ENCODE data around the gene SLC16A13. TPM values are rescaled to one million over a fixed set of nuclear protein-coding genes. Genes with fewer than 3 reads are reported as not detected.

Gene SLC16A13
- total RNA-seq, 1 donor from 2014 or later, result 2.9 TPM

DNA sequence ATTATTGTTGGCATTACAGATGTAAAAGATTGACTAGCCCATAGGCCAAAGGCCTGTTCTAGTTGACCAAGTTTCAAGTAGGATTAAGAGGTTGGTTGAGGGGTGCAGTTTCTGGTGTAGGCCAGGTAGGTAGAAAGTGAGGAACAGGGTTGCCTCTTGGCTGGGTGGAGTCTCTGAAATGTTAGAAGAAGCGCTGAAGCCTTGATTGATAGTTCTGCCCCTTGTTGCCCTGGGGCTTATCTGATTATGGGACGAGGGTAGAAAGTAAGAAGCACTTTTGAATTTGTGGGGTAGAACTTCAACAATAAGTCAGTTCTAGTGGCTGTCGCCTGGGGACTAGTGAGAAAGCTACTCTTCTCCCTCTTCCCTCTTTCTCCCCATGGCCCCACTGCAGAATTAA lies 6.7 kb upstream of the SLC16A13 start:
- TF ChIP-seq, protein P1, sequence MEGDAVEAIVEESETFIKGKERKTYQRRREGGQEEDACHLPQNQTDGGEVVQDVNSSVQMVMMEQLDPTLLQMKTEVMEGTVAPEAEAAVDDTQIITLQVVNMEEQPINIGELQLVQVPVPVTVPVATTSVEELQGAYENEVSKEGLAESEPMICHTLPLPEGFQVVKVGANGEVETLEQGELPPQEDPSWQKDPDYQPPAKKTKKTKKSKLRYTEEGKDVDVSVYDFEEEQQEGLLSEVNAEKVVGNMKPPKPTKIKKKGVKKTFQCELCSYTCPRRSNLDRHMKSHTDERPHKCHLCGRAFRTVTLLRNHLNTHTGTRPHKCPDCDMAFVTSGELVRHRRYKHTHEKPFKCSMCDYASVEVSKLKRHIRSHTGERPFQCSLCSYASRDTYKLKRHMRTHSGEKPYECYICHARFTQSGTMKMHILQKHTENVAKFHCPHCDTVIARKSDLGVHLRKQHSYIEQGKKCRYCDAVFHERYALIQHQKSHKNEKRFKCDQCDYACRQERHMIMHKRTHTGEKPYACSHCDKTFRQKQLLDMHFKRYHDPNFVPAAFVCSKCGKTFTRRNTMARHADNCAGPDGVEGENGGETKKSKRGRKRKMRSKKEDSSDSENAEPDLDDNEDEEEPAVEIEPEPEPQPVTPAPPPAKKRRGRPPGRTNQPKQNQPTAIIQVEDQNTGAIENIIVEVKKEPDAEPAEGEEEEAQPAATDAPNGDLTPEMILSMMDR (IDR thresholded peaks at IDR 0.05; ENCODE audit: partially characterized antibody, unreplicated experiment), result no peak
- H3K27ac Mint-ChIP-seq (ENCODE audit: unreplicated experiment), result no peak overlapping the region
- no peak overlapping the region for H3K4me3 Mint-ChIP-seq (ENCODE audit: unreplicated experiment)
- DNase-seq, result no peak
- peaks cover 2% of the 10 kb centered on the region for H3K27me3 Mint-ChIP-seq (ENCODE audit: unreplicated experiment)
- H3K4me1 Mint-ChIP-seq (ENCODE audit: low read depth, unreplicated experiment), result no peaks in the 10 kb centered on the region
- H3K36me3 Mint-ChIP-seq (ENCODE audit: unreplicated experiment), result no peaks in the 10 kb centered on the region
- H3K9me3 Mint-ChIP-seq (ENCODE audit: unreplicated experiment), result no peaks in the 10 kb centered on the region

DNA sequence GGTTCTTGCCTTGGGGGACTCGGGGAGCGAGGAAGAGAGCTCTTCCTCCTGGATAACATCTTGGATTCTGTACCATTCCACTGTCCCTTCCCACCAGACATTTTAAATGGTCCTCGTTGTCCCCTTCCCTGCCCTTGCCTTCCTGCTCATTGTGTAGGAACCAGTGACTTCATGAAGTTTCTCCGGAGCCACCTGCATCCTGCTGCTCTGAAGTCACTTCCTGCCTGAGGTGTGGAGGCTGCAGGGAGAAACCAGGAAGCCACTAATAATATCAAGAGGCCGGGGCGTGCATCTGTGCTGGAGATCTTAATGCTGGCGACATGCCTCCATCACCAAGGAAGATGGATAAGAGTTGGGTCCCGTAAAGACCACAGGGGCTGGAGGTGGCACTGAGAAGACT lies 6.2 kb upstream of the SLC16A13 start:
- Mint-ChIP-seq H3K9me3 (ENCODE audit: unreplicated experiment) (no peaks in the 10 kb centered on the region), H3K4me3 (ENCODE audit: unreplicated experiment) (no peak overlapping the region), H3K27me3 (ENCODE audit: unreplicated experiment) (no peaks in the 10 kb centered on the region), H3K27ac (ENCODE audit: unreplicated experiment) (no peak overlapping the region), H3K4me1 (ENCODE audit: low read depth, unreplicated experiment) (no peaks in the 10 kb centered on the region), H3K36me3 (ENCODE audit: unreplicated experiment) (no peaks in the 10 kb centered on the region)
- TF ChIP-seq, protein P1 (IDR thresholded peaks at IDR 0.05; ENCODE audit: partially characterized antibody, unreplicated experiment), result no peak
- DNase-seq, result no peak

DNA sequence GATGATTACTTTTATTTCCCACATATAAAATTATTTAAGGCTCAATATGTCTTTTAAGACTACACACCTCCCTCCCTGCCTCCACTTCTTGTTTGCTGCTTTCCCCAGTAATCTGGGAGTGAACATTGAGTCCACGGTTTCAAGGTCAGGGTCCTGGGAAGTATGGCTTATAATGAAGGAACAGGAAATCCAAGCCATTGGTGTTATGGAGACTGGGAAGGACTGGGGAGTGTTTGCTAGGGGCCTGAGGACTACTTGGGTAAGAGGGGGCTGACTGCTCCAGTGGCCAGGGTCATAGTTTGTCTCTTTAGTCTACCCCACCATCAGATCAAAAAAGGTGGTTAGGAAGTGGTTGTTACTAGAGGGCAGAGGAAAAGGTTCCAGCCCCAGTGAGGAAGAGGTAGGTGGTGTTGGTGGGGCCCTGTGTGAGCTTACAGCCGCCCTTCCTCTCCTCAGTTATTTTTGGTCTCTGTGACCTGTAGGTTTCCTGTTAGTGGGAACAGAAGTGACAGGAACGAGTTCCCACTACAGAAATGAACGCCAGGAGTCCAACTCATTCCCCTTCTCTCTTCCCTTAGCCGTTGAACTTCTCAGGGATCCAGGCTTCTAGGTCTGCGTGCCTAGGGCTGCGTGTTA lies 742 bp upstream of the SLC16A13 start:
- no peak for DNase-seq
- peak overlapping the region; percentile 55 for H3K27ac Mint-ChIP-seq (ENCODE audit: unreplicated experiment)
- peak overlapping the region; percentile 97 for H3K4me3 Mint-ChIP-seq (ENCODE audit: unreplicated experiment)

DNA sequence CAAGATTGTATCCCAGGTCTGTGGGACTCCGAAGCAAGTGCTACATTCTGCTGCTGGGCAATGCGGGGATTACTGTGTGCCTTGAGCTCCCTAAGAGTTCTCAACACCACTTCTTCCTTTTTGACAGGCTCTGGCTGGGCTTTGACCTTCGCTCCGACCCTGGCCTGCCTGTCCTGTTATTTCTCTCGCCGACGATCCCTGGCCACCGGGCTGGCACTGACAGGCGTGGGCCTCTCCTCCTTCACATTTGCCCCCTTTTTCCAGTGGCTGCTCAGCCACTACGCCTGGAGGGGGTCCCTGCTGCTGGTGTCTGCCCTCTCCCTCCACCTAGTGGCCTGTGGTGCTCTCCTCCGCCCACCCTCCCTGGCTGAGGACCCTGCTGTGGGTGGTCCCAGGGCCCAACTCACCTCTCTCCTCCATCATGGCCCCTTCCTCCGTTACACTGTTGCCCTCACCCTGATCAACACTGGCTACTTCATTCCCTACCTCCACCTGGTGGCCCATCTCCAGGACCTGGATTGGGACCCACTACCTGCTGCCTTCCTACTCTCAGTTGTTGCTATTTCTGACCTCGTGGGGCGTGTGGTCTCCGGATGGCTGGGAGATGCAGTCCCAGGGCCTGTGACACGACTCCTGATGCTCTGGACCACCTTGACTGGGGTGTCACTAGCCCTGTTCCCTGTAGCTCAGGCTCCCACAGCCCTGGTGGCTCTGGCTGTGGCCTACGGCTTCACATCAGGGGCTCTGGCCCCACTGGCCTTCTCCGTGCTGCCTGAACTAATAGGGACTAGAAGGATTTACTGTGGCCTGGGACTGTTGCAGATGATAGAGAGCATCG lies 2.4 kb downstream of the SLC16A13 start:
- no peak for DNase-seq
- peak overlapping the region; percentile 18 for H3K4me3 Mint-ChIP-seq (ENCODE audit: unreplicated experiment)
- no peaks in the 10 kb centered on the region for H3K4me1 Mint-ChIP-seq (ENCODE audit: low read depth, unreplicated experiment)
- peaks cover 18% of the 10 kb centered on the region for H3K27me3 Mint-ChIP-seq (ENCODE audit: unreplicated experiment)
- no peak overlapping the region for H3K27ac Mint-ChIP-seq (ENCODE audit: unreplicated experiment)
- no peaks in the 10 kb centered on the region for H3K36me3 Mint-ChIP-seq (ENCODE audit: unreplicated experiment)
- TF ChIP-seq, protein P1 (IDR thresholded peaks at IDR 0.05; ENCODE audit: partially characterized antibody, unreplicated experiment), result no peak
- H3K9me3 Mint-ChIP-seq (ENCODE audit: unreplicated experiment), result peaks cover 5% of the 10 kb centered on the region

More for the DNA sequence above, 742 bp upstream of the SLC16A13 start:
- TF ChIP-seq, protein P1 (IDR thresholded peaks at IDR 0.05; ENCODE audit: partially characterized antibody, unreplicated experiment), result no peak
- peaks cover 7% of the 10 kb centered on the region for H3K27me3 Mint-ChIP-seq (ENCODE audit: unreplicated experiment)
- peaks cover 3% of the 10 kb centered on the region for H3K9me3 Mint-ChIP-seq (ENCODE audit: unreplicated experiment)
- H3K4me1 Mint-ChIP-seq (ENCODE audit: low read depth, unreplicated experiment), result no peaks in the 10 kb centered on the region
- H3K36me3 Mint-ChIP-seq (ENCODE audit: unreplicated experiment), result no peaks in the 10 kb centered on the region

DNA sequence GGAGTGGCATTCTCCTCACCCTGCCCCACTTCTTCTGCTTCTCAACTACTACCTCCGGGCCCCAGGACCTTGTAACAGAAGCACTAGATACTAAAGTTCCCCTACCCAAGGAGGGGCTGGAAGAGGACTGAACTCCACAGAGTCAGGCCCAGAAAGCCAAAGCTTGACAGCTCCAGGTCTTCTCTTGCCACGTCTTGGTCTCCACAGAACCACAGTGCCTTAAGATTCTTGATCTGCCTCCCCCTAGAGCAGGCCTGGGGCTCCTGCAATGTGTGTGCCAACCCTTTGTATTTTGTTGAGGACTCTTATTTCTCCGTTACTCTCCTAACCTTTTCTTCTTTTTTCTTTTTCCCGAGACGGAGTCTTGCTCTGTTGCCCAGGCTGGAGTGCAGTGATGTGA lies 4.0 kb downstream of the SLC16A13 start:
- Mint-ChIP-seq H3K9me3 (ENCODE audit: unreplicated experiment) (peaks cover 5% of the 10 kb centered on the region), H3K4me1 (ENCODE audit: low read depth, unreplicated experiment) (no peaks in the 10 kb centered on the region), H3K27ac (ENCODE audit: unreplicated experiment) (no peak overlapping the region), H3K27me3 (ENCODE audit: unreplicated experiment) (peaks cover 18% of the 10 kb centered on the region), H3K36me3 (ENCODE audit: unreplicated experiment) (no peaks in the 10 kb centered on the region), H3K4me3 (ENCODE audit: unreplicated experiment) (no peak overlapping the region)
- no peak for DNase-seq
- TF ChIP-seq, protein P1 (IDR thresholded peaks at IDR 0.05; ENCODE audit: partially characterized antibody, unreplicated experiment), result no peak
